ENCODE results near the gene MAFG. TPM values are rescaled to one million over a fixed set of nuclear protein-coding genes. Genes with fewer than 3 reads are reported as not detected.
A peak's percentile ranks its signal among the peaks of the same experiment; 100 is the strongest.

Gene MAFG
- total and polyA plus RNA-seq, 2 of the 13 experiments (the other 11 are each of a cell fraction or from before 2014, with no cell fraction given): 14.5 to 20.0 TPM

GRCh38 chr17:81916234-81917001, 11.1 kb downstream of the MAFG start (continued):
- TF ChIP-seq PAXIP1 (CRISPR knock-in tag; conservative IDR thresholded peaks at IDR 0.05) (0 out of 2 replicates have a peak, but pooled peaks have one; percentile 24), IKZF5 (CRISPR knock-in tag; IDR thresholded peaks at IDR 0.05) (peak; percentile 29; the same call in 1 of the 2 replicates), ZNF761 (CRISPR knock-in tag; conservative IDR thresholded peaks at IDR 0.05) (no peak), ZNF746 (CRISPR knock-in tag; IDR thresholded peaks at IDR 0.05) (0 out of 2 replicates have a peak, but pooled peaks have one; percentile 29), ZNF644 (CRISPR knock-in tag; IDR thresholded peaks at IDR 0.05; ENCODE audit: low read depth) (no peak), IRF1 (CRISPR knock-in tag; IDR thresholded peaks at IDR 0.05; ENCODE audit: low read depth) (no peak), ZEB1 (IDR thresholded peaks at IDR 0.05; ENCODE audit: insufficient replicate concordance, low read depth) (no peak), GTF3A (CRISPR knock-in tag; conservative IDR thresholded peaks at IDR 0.05) (no peak), TEAD3 (CRISPR knock-in tag; optimal IDR thresholded peaks at IDR 0.05; ENCODE audit: borderline replicate concordance) (peak; percentile 7), GMEB2 (CRISPR knock-in tag; IDR thresholded peaks at IDR 0.05; ENCODE audit: low read depth) (no peak), ASH2L (IDR thresholded peaks at IDR 0.05; ENCODE audit: insufficient read length, low read depth, low read length) (no peak), PCBP2 (optimal IDR thresholded peaks at IDR 0.05; ENCODE audit: low read depth, low read length, poor library complexity, severe bottlenecking) (no peak), HOXA9 (CRISPR knock-in tag; IDR thresholded peaks at IDR 0.05; ENCODE audit: borderline replicate concordance) (no peak), ZNF230 (CRISPR knock-in tag; IDR thresholded peaks at IDR 0.05) (no peak), CENPBD1 (CRISPR knock-in tag; IDR thresholded peaks at IDR 0.05; ENCODE audit: borderline replicate concordance, low read depth) (no peak), ZNF362 (CRISPR knock-in tag; IDR thresholded peaks at IDR 0.05; ENCODE audit: borderline replicate concordance) (peak; percentile 81), ZNF367 (CRISPR knock-in tag; IDR thresholded peaks at IDR 0.05; ENCODE audit: borderline replicate concordance) (no peak), ZNF441 (CRISPR knock-in tag; IDR thresholded peaks at IDR 0.05; ENCODE audit: borderline replicate concordance) (peak; percentile 93)

All from HepG2 (cell line).